SK-N-SH (cell line): ENCODE measurements around the gene M6PR. TPM values are rescaled to one million over a fixed set of nuclear protein-coding genes. Genes with fewer than 3 reads are reported as not detected.

Experiments used
- CTCF ChIA-PET: fragments of 300-600, 350-600 bp; formaldehyde crosslinking; extraction: SDS; loops from one replicate; lab custom pipeline; 2021; lab: Yijun Ruan, JAX
- POLR2A ChIA-PET: fragments of 350-600 bp; sonication (Branson Sonifier 250); formaldehyde crosslinking; extraction: SDS; loops from one replicate; lab custom pipeline; 2020; ENCODE audit warnings: antibody characterized with exemption, inconsistent platforms; lab: Yijun Ruan, JAX
- DNase-seq: peaks from one replicate; pipeline ENCODE4 v3.0.0; 2012
- H2AFZ ChIP-seq: fragments of 200-600 bp; sonication (generic); 2 replicates; pipeline ENCODE4 v1.8.1; 2016; ENCODE audit warnings: antibody characterized with exemption, mild to moderate bottlenecking, low read depth
- H3F3A ChIP-seq: fragments of 200-600 bp; sonication (generic); replicated peaks from 2 replicates; pipeline ENCODE3; 2016; ENCODE audit warnings: antibody characterized with exemption, mild to moderate bottlenecking; ENCODE audit not compliant: insufficient read depth
- H3K27ac ChIP-seq, 2 experiments: fragments of 200-500 bp in 1 of 2; fragments of 200-600 bp in 1 of 2; sonication (Bioruptor generic) in 1 of 2; sonication (generic), shearing (Covaris generic) in 1 of 2; 2 replicates each; pipeline versions ENCODE4 v1.5.1 to v1.6.1; 2014 to 2016; ENCODE audit warnings: low read depth in 2 of 2, inconsistent platforms in 1 of 2, low read length in 1 of 2, mild to moderate bottlenecking in 1 of 2, mixed read lengths in 1 of 2
- H3K27me3 ChIP-seq: fragments of 200-600 bp; sonication (generic), shearing (Covaris generic); 2 replicates; pipeline ENCODE4 v1.6.1; 2016; ENCODE audit warnings: mixed run types; ENCODE audit not compliant: insufficient read depth
- H3K36me3 ChIP-seq, 2 experiments: fragments of 200-500 bp in 1 of 2; fragments of 200-600 bp in 1 of 2; sonication (Bioruptor generic) in 1 of 2; sonication (generic) in 1 of 2; replicated peaks in 1 of 2; 2 replicates each; pipeline versions ENCODE3 to v1.5.1; 2014 to 2016; ENCODE audit warnings: low read length in 1 of 2, mild to moderate bottlenecking in 1 of 2; ENCODE audit not compliant: insufficient read depth in 2 of 2, control insufficient read depth in 1 of 2
- H3K4me1 ChIP-seq, 2 experiments: fragments of 200-500 bp in 1 of 2; fragments of 200-600 bp in 1 of 2; sonication (Bioruptor generic) in 1 of 2; sonication (generic), shearing (Covaris generic) in 1 of 2; 2 replicates each; pipeline versions ENCODE4 v1.5.1 to v1.6.1; 2014 to 2016; ENCODE audit warnings: low read depth in 1 of 2, low read length in 1 of 2, mixed run types in 1 of 2; ENCODE audit not compliant: insufficient read depth in 2 of 2, control insufficient read depth in 1 of 2
- H3K4me2 ChIP-seq: fragments of 200-600 bp; sonication (generic), shearing (Covaris generic); 2 replicates; pipeline ENCODE4 v1.6.1; 2017; ENCODE audit warnings: mixed run types
- H3K4me3 ChIP-seq, 2 experiments: fragments of 200-500 bp in 1 of 2; fragments of 200-600 bp in 1 of 2; sonication (Bioruptor generic) in 1 of 2; sonication (generic), shearing (Covaris generic) in 1 of 2; 2 replicates each; pipeline versions ENCODE4 v1.5.1 to v1.8.1; 2014 to 2016; ENCODE audit warnings: low read depth in 2 of 2, inconsistent platforms in 1 of 2, low read length in 1 of 2, mild to moderate bottlenecking in 1 of 2, mixed read lengths in 1 of 2, moderate library complexity in 1 of 2
- H3K79me2 ChIP-seq: fragments of 200-600 bp; sonication (generic); 2 replicates; pipeline ENCODE4 v1.8.1; 2017; ENCODE audit warnings: mild to moderate bottlenecking; ENCODE audit not compliant: insufficient read depth
- H3K9ac ChIP-seq: fragments of 200-600 bp; sonication (generic); 2 replicates; pipeline ENCODE4 v1.6.1; 2017; ENCODE audit warnings: mixed run types
- H3K9me2 ChIP-seq: fragments of 200-600 bp; sonication (generic); 2 replicates; pipeline ENCODE4 v1.6.1; 2017; ENCODE audit warnings: mixed run types
- H3K9me3 ChIP-seq: fragments of 200-600 bp; sonication (generic); 2 replicates; pipeline ENCODE4 v1.6.1; 2017; ENCODE audit warnings: mixed run types, mild to moderate bottlenecking, moderate library complexity
- H4K20me1 ChIP-seq: fragments of 200-600 bp; sonication (generic); 2 replicates; pipeline ENCODE4 v1.6.1; 2017; ENCODE audit warnings: mild to moderate bottlenecking, mixed run types; ENCODE audit not compliant: insufficient read depth
- MAX ChIP-seq: IDR thresholded peaks from 2 replicates; pipeline ENCODE4 v1.4.0; 2012; ENCODE audit warnings: low read depth
- MXI1 ChIP-seq: IDR thresholded peaks from 2 replicates; pipeline ENCODE4 v1.6.1; 2012; ENCODE audit warnings: mild to moderate bottlenecking, low read depth, low read length, improper control_type of control experiment
- RCOR1 ChIP-seq: fragments of 150-350 bp; IDR thresholded peaks from 2 replicates; pipeline ENCODE4 v1.6.1; 2017; ENCODE audit warnings: antibody characterized with exemption, low read length
- TCF12 ChIP-seq: IDR thresholded peaks from 2 replicates; pipeline ENCODE4 v1.4.0; 2012
- YY1 ChIP-seq: IDR thresholded peaks from 2 replicates; pipeline ENCODE4 v1.4.0; 2012; ENCODE audit warnings: low read depth, mild to moderate bottlenecking
- WGBS: methylation state at CpG from one replicate; pipeline ENCODE4 v1.1.6; 2017; ENCODE audit warnings: low lambda C conversion rate; 5-methylcytosine and 5-hydroxymethylcytosine counted together
- polyA plus RNA-seq, 3 experiments: library from polyadenylated mRNA; depleted of rRNA; stranded (reverse); fragments of >200 nt; gene quantifications; 2 replicates each; pipeline ENCODE4 v1.2.3, GENCODE V29; 2012

The M6PR gene
- polyA plus RNA-seq, 1 of the 3 experiments (the other 2 are of a cell fraction): 132 TPM

DNA sequence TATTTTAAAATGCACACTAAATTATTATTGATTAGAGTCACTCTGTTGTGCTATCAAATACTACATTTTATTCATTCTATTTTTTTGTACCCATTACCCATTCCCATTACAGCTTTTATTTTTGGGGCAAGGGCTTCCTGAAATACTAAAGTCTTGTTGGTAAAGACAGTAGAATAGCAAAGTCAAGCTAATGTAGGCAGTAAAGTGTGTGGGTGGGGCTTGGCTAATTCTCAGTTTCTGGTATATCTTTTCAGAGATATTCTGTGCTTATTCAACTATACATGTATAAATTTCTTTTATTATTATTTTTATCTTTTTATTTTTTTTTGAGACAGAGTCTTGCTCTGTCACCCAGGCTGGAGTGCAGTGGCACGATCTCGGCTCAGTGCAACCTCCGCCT lies 57.5 kb downstream of the M6PR start:
- H3K36me3 ChIP-seq: peaks cover 0 to 5% of the 10 kb centered on the region in 2 experiments
- H3K9ac ChIP-seq: no peak overlapping the region
- H3K27me3 ChIP-seq: no peaks in the 10 kb centered on the region; the same call in 1 of the 2 replicates
- ChIA-PET CTCF (interaction anchor here (0.9 to 4.0 kb wide), 9 partner anchors 12 to 231 kb away, joined by 3 to 48 read pairs (median 9); no protein-coding TSS in a partner anchor), POLR2A (no interaction called here)
- no peak overlapping the region for H3K4me3 ChIP-seq
- TF ChIP-seq MXI1 (no peak), YY1 (no peak), RCOR1 (no peak), TCF12 (no peak), MAX (no peak)
- no peak overlapping the region for H2AFZ ChIP-seq
- DNase-seq: no peak
- no peaks in the 10 kb centered on the region for H3K79me2 ChIP-seq
- no peak overlapping the region for H3K4me2 ChIP-seq
- H3K9me2 ChIP-seq: no peaks in the 10 kb centered on the region
- H3K4me1 ChIP-seq: no peaks in the 10 kb centered on the region
- H3F3A ChIP-seq: no peaks in the 10 kb centered on the region
- no peaks in the 10 kb centered on the region for H3K9me3 ChIP-seq
- H4K20me1 ChIP-seq: no peaks in the 10 kb centered on the region
- no peak overlapping the region for H3K27ac ChIP-seq
- WGBS: 98% methylated on average over 3 of the region's 3 CpGs

Other genes starting within 250 kb of the M6PR start
- gene A2ML1, start 127.0 kb downstream of the M6PR start, polyA plus RNA-seq (2012; rRNA removed): not detected in 2 replicates
- gene PHC1, start 35.1 kb downstream of the M6PR start, polyA plus RNA-seq (2012; rRNA removed): 27.0 and 34.2 TPM in 2 replicates
- gene KLRG1, start 39.9 kb upstream of the M6PR start, polyA plus RNA-seq (2012; rRNA removed): 5.1 and 8.1 TPM in 2 replicates
- 0.02 TPM in 1 of 2 replicates, not detected in the other for gene A2M, start 166.3 kb upstream of the M6PR start, polyA plus RNA-seq (2012; rRNA removed)